Natural killer cell (primary cell): Measurements from ENCODE around the gene LY6G5C. TPM values are rescaled to one million over a fixed set of nuclear protein-coding genes. Genes with fewer than 3 reads are reported as not detected.
A peak's percentile ranks its signal among the peaks of the same experiment; 100 is the strongest.
"Not testable (repeated sequence)": the region's sequence is repeated elsewhere in the genome, so short reads cannot be mapped to it uniquely, and the experiment has no call there.

Experiments
- ATAC-seq, 3 donors: fragments of 150-1000 bp in 2 of 3; fragments of 200-7000 bp in 1 of 3; cut with Tn5 transposase; 1 replicate in 1 of 3; 2 replicates in 2 of 3; pipeline ENCODE4 v1.10.0; 2021; ENCODE audit warnings: mild to moderate bottlenecking in 2 of 3, moderate library complexity in 2 of 3
- DNase-seq, 2 donors: peaks; one replicate each; pipeline versions ENCODE4 v3.0.0 to v3.0.0-alpha.2; 2013 to 2021; ENCODE audit warnings: mixed read lengths in 1 of 2
- H3K27ac ChIP-seq: one replicate; pipeline ENCODE4 v1.5.1; 2013; ENCODE audit warnings: mild to moderate bottlenecking, low read length
- H3K27me3 ChIP-seq: one replicate; pipeline ENCODE4 v1.6.1; 2013; ENCODE audit warnings: low read length; ENCODE audit not compliant: control insufficient read depth, insufficient read depth
- H3K36me3 ChIP-seq: one replicate; pipeline ENCODE4 v1.6.1; 2013; ENCODE audit warnings: low read length; ENCODE audit not compliant: control insufficient read depth, insufficient read depth
- H3K4me1 ChIP-seq: one replicate; pipeline ENCODE4 v1.6.1; 2013; ENCODE audit warnings: low read length; ENCODE audit not compliant: control insufficient read depth, insufficient read depth
- H3K4me3 ChIP-seq: one replicate; pipeline ENCODE4 v1.5.1; 2013; ENCODE audit warnings: low read length
- H3K9me3 ChIP-seq: one replicate; pipeline ENCODE4 v1.6.1; 2013; ENCODE audit warnings: low read length; ENCODE audit not compliant: control insufficient read depth, insufficient read depth
- H3K27ac Mint-ChIP-seq, 2 donors: one replicate each; pipeline ENCODE4 v1.8.0; 2022; ENCODE audit warnings: mild to moderate bottlenecking in 2 of 2, mixed read lengths in 2 of 2, moderate library complexity in 1 of 2
- H3K27me3 Mint-ChIP-seq, 2 donors: one replicate each; pipeline ENCODE4 v1.8.0; 2022; ENCODE audit warnings: low read depth in 2 of 2, mixed read lengths in 2 of 2
- H3K36me3 Mint-ChIP-seq: one replicate; pipeline ENCODE4 v1.8.0; 2022; ENCODE audit warnings: mixed read lengths
- H3K4me1 Mint-ChIP-seq, 2 donors: one replicate each; pipeline ENCODE4 v1.8.0; 2022; ENCODE audit warnings: mixed read lengths in 2 of 2
- H3K4me3 Mint-ChIP-seq: one replicate; pipeline ENCODE4 v1.8.0; 2022; ENCODE audit warnings: mild to moderate bottlenecking, moderate library complexity, mixed read lengths
- H3K9me3 Mint-ChIP-seq, 2 donors: one replicate each; pipeline ENCODE4 v1.8.0; 2022; ENCODE audit warnings: mixed read lengths in 2 of 2
- WGBS: methylation state at CpG from one replicate; pipeline ENCODE4 v1.1.7; 2013; ENCODE audit warnings: missing lambda C conversion rate; ENCODE audit not compliant: insufficient coverage; 5-methylcytosine and 5-hydroxymethylcytosine counted together
- intact Hi-C: fragments of 100-400 bp; cut with micrococcal nuclease; formaldehyde crosslinking; loops from one replicate; pipeline ENCODE4 v1.14.2; 2022
- total RNA-seq, 4 donors: library from RNA; stranded (reverse); fragments of 120-200 nt in 1 of 4; gene quantifications; one replicate each; pipeline versions ENCODE4 v1.2.3 to v1.2.4, GENCODE V29; 2013 to 2022
- TF ChIP-seq, protein P1 (sequence below): fragments of 200-600 bp; IDR thresholded peaks from one replicate; pipeline ENCODE4 v1.8.0; 2022; ENCODE audit warnings: antibody characterized with exemption

LY6G5C gene
- total RNA-seq, 3 donors from 2014 or later (not counting 1 experiment from before 2014, with no cell fraction given) = 2.0 to 7.9 (median 2.7) TPM

DNA sequence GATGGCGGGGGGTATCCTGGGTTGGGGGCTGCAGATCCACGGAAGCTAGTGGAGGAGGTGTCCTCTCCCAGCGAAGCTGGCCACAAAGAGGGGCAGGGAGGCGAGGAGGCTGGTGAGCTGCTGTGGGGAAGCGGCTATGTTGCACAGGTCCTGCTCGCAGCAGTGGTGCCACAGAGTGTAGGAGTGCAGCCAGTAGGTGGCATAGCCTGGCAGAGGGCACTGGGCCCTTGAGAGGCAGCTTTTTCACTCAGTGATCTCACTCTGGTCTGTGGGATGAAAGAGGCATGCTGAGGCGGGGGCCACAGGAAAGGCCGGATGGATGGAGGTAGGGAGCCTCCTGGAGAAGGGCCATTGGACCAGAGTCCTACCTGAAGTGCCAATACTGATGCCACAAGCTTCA lies 31.4 kb upstream of the LY6G5C start:
- H3K4me3 ChIP-seq = no peak overlapping the region
- peaks cover 14% of the 10 kb centered on the region for H3K4me1 ChIP-seq
- H3K4me3 Mint-ChIP-seq = no peak overlapping the region
- H3K27me3 ChIP-seq = no peaks in the 10 kb centered on the region
- intact Hi-C loops = no loop called here
- H3K27ac ChIP-seq = no peak overlapping the region
- TF ChIP-seq, protein P1, sequence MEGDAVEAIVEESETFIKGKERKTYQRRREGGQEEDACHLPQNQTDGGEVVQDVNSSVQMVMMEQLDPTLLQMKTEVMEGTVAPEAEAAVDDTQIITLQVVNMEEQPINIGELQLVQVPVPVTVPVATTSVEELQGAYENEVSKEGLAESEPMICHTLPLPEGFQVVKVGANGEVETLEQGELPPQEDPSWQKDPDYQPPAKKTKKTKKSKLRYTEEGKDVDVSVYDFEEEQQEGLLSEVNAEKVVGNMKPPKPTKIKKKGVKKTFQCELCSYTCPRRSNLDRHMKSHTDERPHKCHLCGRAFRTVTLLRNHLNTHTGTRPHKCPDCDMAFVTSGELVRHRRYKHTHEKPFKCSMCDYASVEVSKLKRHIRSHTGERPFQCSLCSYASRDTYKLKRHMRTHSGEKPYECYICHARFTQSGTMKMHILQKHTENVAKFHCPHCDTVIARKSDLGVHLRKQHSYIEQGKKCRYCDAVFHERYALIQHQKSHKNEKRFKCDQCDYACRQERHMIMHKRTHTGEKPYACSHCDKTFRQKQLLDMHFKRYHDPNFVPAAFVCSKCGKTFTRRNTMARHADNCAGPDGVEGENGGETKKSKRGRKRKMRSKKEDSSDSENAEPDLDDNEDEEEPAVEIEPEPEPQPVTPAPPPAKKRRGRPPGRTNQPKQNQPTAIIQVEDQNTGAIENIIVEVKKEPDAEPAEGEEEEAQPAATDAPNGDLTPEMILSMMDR = no peak
- peak in 1 of 2 donors; percentile 47 for DNase-seq
- no peaks in the 10 kb centered on the region for H3K9me3 ChIP-seq
- peak in 2 of 3 donors; percentile 31 to 48 for ATAC-seq
- WGBS = 72% methylated on average over 8 of the region's 8 CpGs
- peak overlapping the region in 1 of 2 donors; percentile 6 for H3K27ac Mint-ChIP-seq
- H3K4me1 Mint-ChIP-seq = peaks cover 16 to 21% of the 10 kb centered on the region in 2 donors
- no peaks in the 10 kb centered on the region for H3K36me3 Mint-ChIP-seq
- no peaks in the 10 kb centered on the region for H3K9me3 Mint-ChIP-seq
- peaks cover 0 to 3% of the 10 kb centered on the region in 2 donors for H3K27me3 Mint-ChIP-seq
- H3K36me3 ChIP-seq = no peaks in the 10 kb centered on the region

DNA sequence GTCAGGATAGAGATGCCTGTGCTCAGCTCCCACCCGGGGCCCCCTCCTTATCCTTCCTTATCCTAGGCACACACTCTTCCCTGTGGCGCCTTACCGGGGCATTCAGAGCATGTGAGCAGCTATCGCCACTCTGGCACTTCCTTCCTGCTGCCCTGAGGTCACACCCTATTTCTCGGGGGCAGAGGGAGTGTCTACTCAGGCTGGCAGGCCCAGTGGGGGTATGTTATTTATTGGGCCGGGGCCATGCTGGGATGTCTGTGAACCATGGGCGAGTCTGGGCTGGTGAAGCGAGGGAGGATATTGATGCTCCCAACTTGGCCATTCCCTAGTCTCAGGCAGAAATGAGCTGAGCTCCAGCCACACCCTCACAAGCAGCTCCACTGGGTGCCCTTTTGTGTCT lies 30.4 kb upstream of the LY6G5C start:
- no peaks in the 10 kb centered on the region for H3K9me3 ChIP-seq
- Mint-ChIP-seq H3K27ac (peak overlapping the region in 1 of 2 donors; percentile 14), H3K36me3 (no peaks in the 10 kb centered on the region), H3K27me3 (peaks cover 0 to 3% of the 10 kb centered on the region in 2 donors), H3K4me3 (peak overlapping the region; percentile 4), H3K9me3 (no peaks in the 10 kb centered on the region), H3K4me1 (peaks cover 16 to 21% of the 10 kb centered on the region in 2 donors)
- H3K36me3 ChIP-seq = no peaks in the 10 kb centered on the region
- peaks cover 14% of the 10 kb centered on the region for H3K4me1 ChIP-seq
- no peak overlapping the region for H3K27ac ChIP-seq
- ATAC-seq = peak in 2 of 3 donors; percentile 32 to 43
- intact Hi-C loops = no loop called here
- H3K27me3 ChIP-seq = no peaks in the 10 kb centered on the region
- H3K4me3 ChIP-seq = no peak overlapping the region
- WGBS = 28% methylated on average over 8 of the region's 8 CpGs
- DNase-seq = no peak
- TF ChIP-seq, protein P1 = no peak

DNA sequence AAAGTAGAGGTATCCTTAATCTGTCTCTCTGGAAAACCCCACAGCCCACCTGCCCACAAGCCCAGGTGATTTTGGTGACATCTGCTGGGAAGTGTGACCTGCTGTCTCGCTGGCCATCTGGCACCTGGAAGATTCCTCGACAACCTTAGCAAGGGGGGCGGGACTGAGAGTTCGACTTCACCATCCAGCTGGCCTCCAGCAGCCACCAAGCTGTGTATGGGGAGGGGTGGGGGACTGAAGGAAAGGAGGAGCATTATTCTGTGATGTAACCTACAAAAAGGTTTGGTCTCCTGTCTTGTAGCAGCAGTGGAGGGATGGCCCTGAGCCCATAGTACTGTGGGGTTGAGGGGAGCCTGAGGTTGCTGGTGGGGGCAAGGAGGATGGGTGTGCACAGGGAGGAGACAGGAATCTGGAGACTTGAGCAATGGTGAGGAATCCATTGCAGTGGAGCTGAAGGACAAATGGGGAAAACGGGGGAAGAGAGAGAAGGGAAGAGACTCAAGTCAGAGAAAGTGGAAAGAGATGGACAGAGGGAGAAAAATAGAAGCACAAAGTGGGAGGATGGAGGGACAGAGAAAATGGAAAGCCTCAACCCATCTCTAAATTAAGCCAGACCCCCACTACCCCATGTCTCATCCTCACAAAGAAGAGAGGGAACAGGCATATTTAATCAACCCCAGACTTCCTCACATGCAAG lies 29.8 kb upstream of the LY6G5C start:
- intact Hi-C loops = no loop called here

DNA sequence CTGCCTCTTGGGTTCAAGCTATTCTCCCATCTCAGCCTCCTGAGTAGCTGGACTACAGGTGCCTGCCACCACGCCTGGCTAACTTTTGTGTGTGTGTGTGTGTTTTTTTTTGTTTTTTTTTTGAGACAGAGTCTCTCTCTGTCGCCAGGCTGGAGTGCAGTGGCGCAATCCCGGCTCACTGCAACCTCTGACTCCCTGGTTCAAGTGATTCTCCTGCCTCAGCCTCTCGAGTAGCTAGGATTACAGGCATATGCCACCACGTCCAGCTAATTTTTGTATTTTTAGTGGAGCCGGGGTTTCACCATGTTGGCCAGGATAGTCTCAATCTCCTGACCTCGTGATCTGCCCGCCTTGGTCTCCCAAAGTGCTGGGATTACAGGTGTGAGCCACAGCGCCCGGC lies 28.3 kb upstream of the LY6G5C start:
- H3K9me3 Mint-ChIP-seq, H3K36me3 Mint-ChIP-seq, H3K36me3 ChIP-seq, DNase-seq, intact Hi-C loops, H3K4me3 ChIP-seq, H3K9me3 ChIP-seq, ATAC-seq, H3K4me3 Mint-ChIP-seq, H3K27ac ChIP-seq, H3K27ac Mint-ChIP-seq, H3K27me3 ChIP-seq, H3K27me3 Mint-ChIP-seq: not testable (repeated sequence)
- H3K4me1 ChIP-seq = peaks cover 14% of the 10 kb centered on the region
- H3K4me1 Mint-ChIP-seq = peaks cover 16 to 19% of the 10 kb centered on the region in 2 donors
- 90% methylated on average over 9 of the region's 11 CpGs for WGBS

More for the DNA sequence above, 29.8 kb upstream of the LY6G5C start:
- H3K27ac Mint-ChIP-seq = peak overlapping the region in 1 of 2 donors; percentile 14
- H3K4me1 ChIP-seq = peaks cover 14% of the 10 kb centered on the region
- TF ChIP-seq, protein P1 = no peak
- no peak overlapping the region for H3K4me3 Mint-ChIP-seq
- H3K4me3 ChIP-seq = no peak overlapping the region
- no peaks in the 10 kb centered on the region for H3K9me3 Mint-ChIP-seq
- no peak for DNase-seq
- ATAC-seq = no peak
- H3K4me1 Mint-ChIP-seq = peaks cover 16 to 21% of the 10 kb centered on the region in 2 donors
- H3K27ac ChIP-seq = no peak overlapping the region
- no peaks in the 10 kb centered on the region for H3K36me3 Mint-ChIP-seq
- peaks cover 0 to 3% of the 10 kb centered on the region in 2 donors for H3K27me3 Mint-ChIP-seq
- H3K27me3 ChIP-seq = no peaks in the 10 kb centered on the region
- WGBS = 78% methylated on average over 5 of the region's 5 CpGs
- no peaks in the 10 kb centered on the region for H3K9me3 ChIP-seq
- no peaks in the 10 kb centered on the region for H3K36me3 ChIP-seq
